Calu3 (cell line): ENCODE results near the gene TTC34. TPM values are rescaled to one million over a fixed set of nuclear protein-coding genes. Genes with fewer than 3 reads are reported as not detected.

Experiments used
- BruUV-seq: library from RNA; stranded (reverse); fragments of 400-500 nt; replicated peaks from 2 replicates; lab custom pipeline; 2021; lab: Mats Ljungman, UMichigan
- CTCF ChIA-PET: fragments of 300-600 bp; sonication (Branson Sonifier 250); formaldehyde crosslinking; loops from one replicate; lab custom pipeline; 2022; ENCODE audit warnings: antibody characterized with exemption; lab: Charles Lee
- DNase-seq: peaks from one replicate; pipeline ENCODE4 v3.0.0; 2022
- H3K27ac Mint-ChIP-seq: one replicate; pipeline ENCODE4 v1.8.0; 2022; ENCODE audit warnings: mixed read lengths; ENCODE audit not compliant: unreplicated experiment
- H3K27me3 Mint-ChIP-seq: one replicate; pipeline ENCODE4 v1.8.0; 2022; ENCODE audit warnings: mixed read lengths; ENCODE audit not compliant: unreplicated experiment
- H3K36me3 Mint-ChIP-seq: one replicate; pipeline ENCODE4 v1.8.0; 2022; ENCODE audit warnings: mild to moderate bottlenecking, moderate library complexity, mixed read lengths; ENCODE audit not compliant: insufficient read depth, unreplicated experiment
- H3K4me1 Mint-ChIP-seq: one replicate; pipeline ENCODE4 v1.8.0; 2022; ENCODE audit warnings: mild to moderate bottlenecking, low read depth, mixed read lengths; ENCODE audit not compliant: unreplicated experiment
- H3K4me3 Mint-ChIP-seq: one replicate; pipeline ENCODE4 v1.8.0; 2022; ENCODE audit warnings: mild to moderate bottlenecking, low read depth, moderate library complexity, mixed read lengths; ENCODE audit not compliant: unreplicated experiment
- H3K9me3 Mint-ChIP-seq: one replicate; pipeline ENCODE4 v1.8.0; 2022; ENCODE audit warnings: low read depth, mixed read lengths; ENCODE audit not compliant: unreplicated experiment
- CTCF ChIP-seq: fragments of 200-600 bp; IDR thresholded peaks from one replicate; pipeline ENCODE4 v1.8.0; 2022; ENCODE audit warnings: antibody characterized with exemption; ENCODE audit not compliant: unreplicated experiment
- intact Hi-C: fragments of 100-400 bp; cut with micrococcal nuclease; formaldehyde crosslinking; loops from one replicate; pipeline ENCODE4 v1.10.0; 2022; ENCODE audit not compliant: unreplicated experiment
- total RNA-seq: library from RNA; stranded (reverse); gene quantifications from 2 replicates; pipeline ENCODE4 v1.2.3, GENCODE V29; 2022

The TTC34 gene
- total RNA-seq, 1 experiment from 2014 or later: 1.3 TPM

- no peak for DNase-seq
- Mint-ChIP-seq H3K9me3 (no peaks in the 10 kb centered on the region), H3K4me3 (no peak overlapping the region), H3K27me3 (peaks cover 57% of the 10 kb centered on the region), H3K27ac (no peak overlapping the region), H3K36me3 (no peaks in the 10 kb centered on the region), H3K4me1 (no peaks in the 10 kb centered on the region)
- no TSS peak for BruUV-seq
- CTCF ChIA-PET: interaction anchor here (0.6 kb wide), 1 partner anchor 137 kb away, joined by 3 read pairs; no protein-coding TSS in a partner anchor
- intact Hi-C loops: no loop called here
- TF ChIP-seq CTCF: no peak
These were observed 170.1 kb downstream of the TTC34 start for GRCh38 chr1:2631136-2632050.

GRCh38 chr1:2630498-2631135, 170.9 kb downstream of the TTC34 start:
- DNase-seq: no peak
- no peak for TF ChIP-seq CTCF
- H3K27me3 Mint-ChIP-seq: peaks cover 57% of the 10 kb centered on the region
- intact Hi-C loops: no loop called here
- H3K9me3 Mint-ChIP-seq: peaks cover 2% of the 10 kb centered on the region
- no peaks in the 10 kb centered on the region for H3K4me1 Mint-ChIP-seq
- CTCF ChIA-PET: no interaction called here
- no peak overlapping the region for H3K27ac Mint-ChIP-seq
- H3K36me3 Mint-ChIP-seq: no peaks in the 10 kb centered on the region
- no TSS peak for BruUV-seq
- H3K4me3 Mint-ChIP-seq: no peak overlapping the region

DNA sequence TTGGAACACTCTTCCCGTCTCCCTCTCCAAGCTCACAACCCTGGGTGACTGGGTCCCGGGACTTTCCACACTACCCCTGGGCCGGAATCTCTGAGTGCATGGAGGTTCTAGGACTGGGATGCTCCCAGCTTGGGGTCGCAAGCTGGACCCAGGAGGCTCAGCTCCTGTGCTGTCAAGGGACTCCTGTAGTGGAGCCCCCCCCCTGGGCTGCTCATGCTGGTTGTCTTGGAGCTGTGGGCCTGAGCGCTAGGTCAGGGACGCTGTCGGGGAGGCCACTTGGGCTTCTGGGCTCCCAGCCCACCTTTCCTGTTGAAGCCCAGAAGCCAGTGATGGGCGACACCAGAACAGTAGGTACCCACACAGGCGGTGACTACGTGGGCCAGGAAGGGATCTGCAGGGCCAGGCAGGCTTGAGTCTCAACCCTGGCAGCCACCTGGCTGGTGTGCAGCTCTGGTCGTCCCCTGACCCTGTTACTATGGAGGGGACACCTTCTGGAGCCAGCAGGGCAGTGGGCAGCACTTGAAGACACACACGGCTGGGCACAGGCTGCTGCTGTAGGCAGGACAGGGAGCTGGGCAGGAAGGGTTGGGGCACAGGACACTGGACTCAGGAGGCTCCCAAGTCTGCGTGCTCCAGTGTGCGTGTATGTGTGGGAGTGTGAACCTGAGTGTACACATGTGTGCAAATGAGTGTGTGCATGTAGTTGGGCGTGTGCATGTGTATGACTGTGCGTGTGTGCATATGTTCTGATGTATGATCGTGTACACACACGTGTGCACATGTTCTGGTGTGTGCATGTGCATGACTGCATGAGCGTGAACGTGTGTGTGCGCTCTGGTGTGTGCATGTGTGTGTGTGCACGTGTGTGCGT, 171.6 kb downstream of the TTC34 start:
- no peak for TF ChIP-seq CTCF
- H3K27me3 Mint-ChIP-seq: peaks cover 65% of the 10 kb centered on the region
- no peaks in the 10 kb centered on the region for H3K36me3 Mint-ChIP-seq
- intact Hi-C loops: no loop called here
- no TSS peak for BruUV-seq
- H3K4me3 Mint-ChIP-seq: no peak overlapping the region
- H3K27ac Mint-ChIP-seq: no peak overlapping the region
- no peaks in the 10 kb centered on the region for H3K4me1 Mint-ChIP-seq
- H3K9me3 Mint-ChIP-seq: peaks cover 2% of the 10 kb centered on the region
- CTCF ChIA-PET: no interaction called here
- DNase-seq: no peak

DNA sequence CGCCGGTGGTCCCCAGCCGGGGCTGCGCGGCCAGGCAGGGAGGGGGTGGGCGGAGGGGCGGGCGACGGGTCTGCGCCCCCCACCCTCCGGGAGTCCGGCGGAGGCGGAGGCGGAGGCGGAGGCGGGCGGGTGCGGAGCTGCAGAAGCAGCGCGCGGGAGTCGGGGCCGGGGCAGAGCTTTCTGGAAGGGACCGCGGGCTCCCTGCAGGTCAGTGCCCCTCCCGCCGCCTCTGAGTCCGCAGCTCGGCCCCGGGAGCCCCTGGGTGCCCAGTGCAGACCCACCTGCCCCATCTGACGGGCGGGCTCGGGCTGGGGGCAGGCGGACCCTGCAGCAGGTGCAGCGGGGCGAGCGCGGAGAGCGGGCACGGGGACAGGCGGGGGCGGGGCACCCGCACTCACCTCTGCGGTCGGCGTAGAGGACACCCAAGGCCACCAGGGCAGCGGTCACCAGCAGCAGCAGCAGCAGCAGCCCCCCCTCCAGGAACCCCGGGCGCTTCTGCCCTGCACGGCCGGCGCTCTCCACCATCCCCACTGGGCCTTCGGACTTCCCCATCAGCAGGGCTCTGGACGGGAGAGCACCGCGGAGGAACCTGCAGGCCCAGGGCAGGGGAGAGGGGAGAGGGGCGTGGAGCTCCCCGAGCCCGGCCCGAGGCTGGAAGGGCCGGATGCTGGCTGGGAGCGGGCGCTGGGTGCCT, 172.4 kb downstream of the TTC34 start:
- Mint-ChIP-seq H3K36me3 (no peaks in the 10 kb centered on the region), H3K9me3 (peaks cover 2% of the 10 kb centered on the region), H3K4me1 (no peaks in the 10 kb centered on the region), H3K27me3 (peaks cover 73% of the 10 kb centered on the region), H3K27ac (no peak overlapping the region), H3K4me3 (no peak overlapping the region)
- no peak for DNase-seq
- TF ChIP-seq CTCF: no peak
- BruUV-seq: no TSS peak
- CTCF ChIA-PET: no interaction called here
- intact Hi-C loops: no loop called here
